GM12864 (cell line): ENCODE results near the gene LHPP.

Experiments used
- DNase-seq: peaks from one replicate; pipeline ENCODE4 v3.0.0-alpha.2; 2011; ENCODE audit warnings: low read depth
- H3K4me3 ChIP-seq: 2 replicates; pipeline ENCODE4 v1.5.1; 2011; ENCODE audit warnings: mild to moderate bottlenecking, low read depth, low read length, control low read depth
- TF ChIP-seq, protein P1 (sequence below): IDR thresholded peaks from 2 replicates; pipeline ENCODE4 v1.5.1; 2011; ENCODE audit warnings: low read depth, mild to moderate bottlenecking, moderate library complexity, low read length, control low read depth, inconsistent platforms; ENCODE audit errors: missing control alignments

LHPP gene

DNA sequence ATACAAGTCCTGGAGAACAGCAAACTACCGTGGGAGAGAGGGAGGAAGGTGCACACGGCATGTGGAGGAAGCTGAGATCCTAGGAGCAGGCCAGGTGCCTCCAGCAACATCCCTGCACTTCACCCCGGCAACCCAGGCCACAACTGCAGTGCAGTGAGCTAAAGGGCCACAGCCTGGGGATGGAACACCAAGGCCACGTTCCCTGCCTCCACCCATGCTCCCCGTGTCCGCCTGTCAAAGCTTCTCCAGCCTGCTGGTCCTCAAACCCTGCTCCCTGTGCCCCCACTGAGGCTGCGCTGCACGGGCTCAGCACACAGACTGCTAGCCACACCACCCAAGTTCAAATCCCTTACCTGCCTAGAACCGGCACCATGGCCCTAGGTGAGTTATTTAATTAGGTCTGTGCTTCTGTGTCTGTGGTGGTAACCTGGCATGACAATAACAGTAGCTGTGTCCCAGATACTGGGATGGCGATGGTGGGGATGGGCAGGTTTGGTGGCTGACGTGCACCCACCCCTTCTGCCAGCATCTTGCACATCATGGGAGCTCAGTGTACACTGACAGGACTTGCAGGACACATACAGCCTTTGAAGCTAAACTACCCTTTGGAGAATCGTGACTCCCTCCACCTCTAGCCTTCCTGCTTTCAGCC, 197.1 kb downstream of the LHPP start:
- TF ChIP-seq, protein P1, sequence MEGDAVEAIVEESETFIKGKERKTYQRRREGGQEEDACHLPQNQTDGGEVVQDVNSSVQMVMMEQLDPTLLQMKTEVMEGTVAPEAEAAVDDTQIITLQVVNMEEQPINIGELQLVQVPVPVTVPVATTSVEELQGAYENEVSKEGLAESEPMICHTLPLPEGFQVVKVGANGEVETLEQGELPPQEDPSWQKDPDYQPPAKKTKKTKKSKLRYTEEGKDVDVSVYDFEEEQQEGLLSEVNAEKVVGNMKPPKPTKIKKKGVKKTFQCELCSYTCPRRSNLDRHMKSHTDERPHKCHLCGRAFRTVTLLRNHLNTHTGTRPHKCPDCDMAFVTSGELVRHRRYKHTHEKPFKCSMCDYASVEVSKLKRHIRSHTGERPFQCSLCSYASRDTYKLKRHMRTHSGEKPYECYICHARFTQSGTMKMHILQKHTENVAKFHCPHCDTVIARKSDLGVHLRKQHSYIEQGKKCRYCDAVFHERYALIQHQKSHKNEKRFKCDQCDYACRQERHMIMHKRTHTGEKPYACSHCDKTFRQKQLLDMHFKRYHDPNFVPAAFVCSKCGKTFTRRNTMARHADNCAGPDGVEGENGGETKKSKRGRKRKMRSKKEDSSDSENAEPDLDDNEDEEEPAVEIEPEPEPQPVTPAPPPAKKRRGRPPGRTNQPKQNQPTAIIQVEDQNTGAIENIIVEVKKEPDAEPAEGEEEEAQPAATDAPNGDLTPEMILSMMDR = no peak
- no peak for DNase-seq
- no peak overlapping the region for H3K4me3 ChIP-seq

DNA sequence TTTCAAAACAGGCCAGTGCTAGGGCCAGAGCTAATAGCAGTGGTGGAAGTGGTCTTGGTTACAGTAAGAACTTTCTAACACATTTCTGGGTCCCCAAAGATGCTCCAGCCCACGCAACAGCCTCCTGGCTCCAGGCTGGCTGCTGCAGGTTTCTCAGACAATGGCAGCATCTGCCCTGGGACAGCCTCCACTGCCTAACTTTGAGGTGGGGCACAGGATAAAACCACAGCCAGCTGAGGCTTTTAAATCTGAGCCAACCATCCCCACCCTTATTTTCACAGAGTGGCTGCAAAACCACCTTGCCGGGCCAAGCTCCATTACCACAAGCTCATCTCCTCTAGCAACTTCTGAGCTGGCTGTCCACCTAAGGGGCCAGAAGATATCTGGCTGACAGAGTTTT, 197.8 kb downstream of the LHPP start:
- DNase-seq = no peak
- TF ChIP-seq, protein P1 = no peak
- H3K4me3 ChIP-seq = no peak overlapping the region

DNA sequence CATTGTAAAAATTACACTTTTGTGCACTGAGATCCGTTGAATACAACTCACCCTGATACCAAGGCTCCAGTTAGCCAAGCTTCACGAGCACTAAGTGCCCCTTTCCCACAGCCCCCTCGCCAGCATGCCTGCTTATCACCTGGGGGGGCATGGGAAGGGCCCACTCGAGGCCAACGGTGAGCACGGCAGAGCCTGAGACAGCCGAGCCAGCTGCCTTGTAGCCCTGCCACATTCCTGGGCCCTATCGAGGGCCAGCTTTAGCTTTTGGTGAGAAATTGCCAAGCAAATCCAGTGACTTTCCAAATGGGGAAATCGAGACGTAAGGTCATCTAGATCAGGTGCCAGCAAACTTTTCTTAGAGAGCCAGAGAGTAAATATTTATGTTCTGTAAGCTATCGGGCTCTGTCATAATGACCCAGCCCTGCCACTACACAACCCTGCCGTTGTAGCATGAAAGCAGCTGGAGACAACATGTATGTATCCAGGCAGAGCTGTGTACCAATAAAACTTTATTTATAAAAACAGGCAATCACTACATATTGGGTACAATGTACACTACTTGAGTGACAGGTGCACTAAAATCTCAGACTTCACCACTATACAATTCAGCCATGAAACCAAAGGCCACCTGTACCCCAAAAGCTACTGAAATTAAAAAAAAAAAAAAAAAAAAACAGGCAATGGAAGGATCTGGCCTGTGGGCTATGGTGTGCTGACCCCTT, 198.9 kb downstream of the LHPP start:
- H3K4me3 ChIP-seq = no peak overlapping the region
- DNase-seq = no peak
- TF ChIP-seq, protein P1 = no peak

DNA sequence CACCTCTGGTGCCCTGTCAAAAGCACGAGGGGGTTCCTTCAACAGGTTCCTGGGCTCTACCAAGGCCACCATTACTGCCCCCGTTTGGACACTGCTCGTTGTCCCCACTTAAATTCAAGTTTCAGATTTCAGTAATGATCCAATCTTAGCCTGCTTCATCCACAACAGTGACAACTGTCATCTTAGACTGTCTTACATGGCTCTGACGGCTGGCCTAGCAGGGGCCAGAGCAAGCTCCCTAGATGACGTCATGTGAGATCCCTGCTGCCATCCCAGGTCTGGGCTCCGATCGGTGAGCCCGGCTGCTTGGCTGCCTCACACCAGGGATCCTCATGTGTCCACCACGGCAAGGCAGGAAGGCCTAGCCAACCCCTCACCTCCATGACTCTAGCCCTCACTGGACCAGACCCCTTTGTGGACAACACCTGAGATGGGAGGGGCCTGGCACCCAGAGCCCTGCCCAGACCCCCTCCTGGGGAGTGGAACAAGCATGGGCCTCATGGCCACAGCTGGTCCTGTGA, 200.1 kb downstream of the LHPP start:
- no peak for DNase-seq
- TF ChIP-seq, protein P1 = no peak
- no peak overlapping the region for H3K4me3 ChIP-seq

DNA sequence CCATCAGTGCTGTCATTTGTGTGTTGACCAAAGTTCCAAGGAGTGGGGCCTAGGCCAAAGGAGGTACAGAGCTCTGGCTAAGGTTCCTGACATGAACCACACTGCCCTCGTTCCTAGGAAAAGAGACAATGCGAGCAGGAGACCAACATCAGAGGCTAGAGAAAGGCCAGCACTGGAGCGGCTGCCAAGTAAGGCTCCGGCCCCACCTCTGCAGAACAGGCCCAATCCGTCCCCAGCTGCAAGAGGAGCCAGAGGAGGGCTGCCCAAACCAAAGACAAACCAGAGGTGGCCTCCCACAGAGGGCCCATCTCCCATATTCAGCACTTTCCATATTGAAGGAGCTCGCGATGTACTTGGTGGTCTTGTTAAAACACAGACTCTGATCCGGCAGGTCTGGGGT, 201.6 kb downstream of the LHPP start:
- TF ChIP-seq, protein P1 = no peak
- H3K4me3 ChIP-seq = no peak overlapping the region
- DNase-seq = no peak
